ENCODE results near the gene WBP2.

DNA sequence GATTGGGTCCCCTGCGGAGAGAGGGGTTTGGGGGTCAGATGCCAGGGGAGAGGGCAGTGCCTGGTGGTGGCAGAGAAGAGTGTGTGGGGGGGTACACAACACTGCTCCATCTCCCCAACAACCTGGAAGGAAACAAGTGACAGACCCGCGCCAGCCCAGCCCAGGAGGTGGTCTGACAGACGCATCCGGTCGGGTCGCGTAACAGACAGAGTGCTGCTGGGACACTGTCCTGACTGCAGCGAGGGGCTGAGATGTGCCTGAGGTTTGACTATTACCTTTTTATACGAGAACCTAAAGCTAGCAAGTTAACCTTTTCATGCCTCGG lies 27.1 kb downstream of the WBP2 start:
- TF ChIP-seq POLR2AphosphoS5 (IDR thresholded peaks at IDR 0.05; ENCODE audit: borderline replicate concordance, low read depth, low read length) (no peak), EZH2 (IDR thresholded peaks at IDR 0.05) (no peak)

Data from SK-N-MC (cell line).